Activated CD4-positive, alpha-beta T cell treated with anti-CD3 and anti-CD28 coated beads for 4 hours (primary cell): ENCODE data around the gene TIGD3.
A peak's percentile ranks its signal among the peaks of the same experiment; 100 is the strongest.

Source experiments
- DNase-seq, 2 donors: peaks; one replicate each; pipeline ENCODE4 v3.0.0-alpha.2; 2020

TIGD3 gene, protein sequence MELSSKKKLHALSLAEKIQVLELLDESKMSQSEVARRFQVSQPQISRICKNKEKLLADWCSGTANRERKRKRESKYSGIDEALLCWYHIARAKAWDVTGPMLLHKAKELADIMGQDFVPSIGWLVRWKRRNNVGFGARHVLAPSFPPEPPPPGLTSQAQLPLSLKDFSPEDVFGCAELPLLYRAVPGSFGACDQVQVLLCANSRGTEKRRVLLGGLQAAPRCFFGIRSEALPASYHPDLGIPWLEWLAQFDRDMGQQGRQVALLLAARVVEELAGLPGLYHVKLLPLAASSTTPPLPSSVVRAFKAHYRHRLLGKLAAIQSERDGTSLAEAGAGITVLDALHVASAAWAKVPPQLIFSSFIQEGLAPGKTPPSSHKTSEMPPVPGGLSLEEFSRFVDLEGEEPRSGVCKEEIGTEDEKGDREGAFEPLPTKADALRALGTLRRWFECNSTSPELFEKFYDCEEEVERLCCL

DNA sequence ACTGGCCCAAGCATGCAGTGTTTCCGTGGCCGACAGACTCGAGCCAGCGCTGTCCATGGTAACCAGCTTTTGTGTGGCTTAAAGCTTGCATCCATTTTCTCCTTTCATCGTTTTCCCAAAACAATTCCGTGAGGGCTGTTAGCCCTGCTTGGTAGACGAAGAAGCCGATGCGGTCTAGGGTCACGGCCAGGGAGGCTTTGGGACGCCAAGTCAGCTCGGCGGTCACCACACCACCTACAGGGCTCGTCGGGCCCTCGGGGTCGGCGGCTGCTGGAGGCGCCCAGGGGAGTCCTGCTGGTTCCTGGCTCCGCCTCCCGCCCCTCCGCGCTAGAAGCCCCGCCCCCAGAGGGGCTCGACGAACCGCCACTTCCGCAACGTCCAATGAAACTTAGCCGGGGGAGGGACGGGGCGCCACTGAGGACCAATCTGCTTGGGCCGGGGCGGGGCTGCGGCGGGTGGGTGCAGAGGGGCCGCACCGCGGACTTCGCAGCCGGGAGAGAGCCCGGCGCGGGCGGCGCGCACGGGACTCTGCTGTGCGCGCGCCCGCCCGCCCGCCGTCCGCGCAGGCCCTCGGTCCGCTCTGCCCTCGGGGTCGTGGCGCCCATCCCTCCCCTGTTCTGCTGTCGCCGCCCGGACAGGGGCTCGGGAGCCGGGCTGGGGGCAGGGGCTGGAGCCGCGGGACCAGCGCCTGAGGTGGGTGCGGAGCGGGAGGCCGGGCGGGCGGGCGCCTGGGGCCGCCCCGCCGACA lies at the start of gene TIGD3:
Gene TIGD3 (plus strand): TSS at position 487 of the 748 bp plus-strand sequence. CDS start 1,058 bp downstream, outside the sequence.
- DNase-seq, result peak; percentile 95 to 97

DNA sequence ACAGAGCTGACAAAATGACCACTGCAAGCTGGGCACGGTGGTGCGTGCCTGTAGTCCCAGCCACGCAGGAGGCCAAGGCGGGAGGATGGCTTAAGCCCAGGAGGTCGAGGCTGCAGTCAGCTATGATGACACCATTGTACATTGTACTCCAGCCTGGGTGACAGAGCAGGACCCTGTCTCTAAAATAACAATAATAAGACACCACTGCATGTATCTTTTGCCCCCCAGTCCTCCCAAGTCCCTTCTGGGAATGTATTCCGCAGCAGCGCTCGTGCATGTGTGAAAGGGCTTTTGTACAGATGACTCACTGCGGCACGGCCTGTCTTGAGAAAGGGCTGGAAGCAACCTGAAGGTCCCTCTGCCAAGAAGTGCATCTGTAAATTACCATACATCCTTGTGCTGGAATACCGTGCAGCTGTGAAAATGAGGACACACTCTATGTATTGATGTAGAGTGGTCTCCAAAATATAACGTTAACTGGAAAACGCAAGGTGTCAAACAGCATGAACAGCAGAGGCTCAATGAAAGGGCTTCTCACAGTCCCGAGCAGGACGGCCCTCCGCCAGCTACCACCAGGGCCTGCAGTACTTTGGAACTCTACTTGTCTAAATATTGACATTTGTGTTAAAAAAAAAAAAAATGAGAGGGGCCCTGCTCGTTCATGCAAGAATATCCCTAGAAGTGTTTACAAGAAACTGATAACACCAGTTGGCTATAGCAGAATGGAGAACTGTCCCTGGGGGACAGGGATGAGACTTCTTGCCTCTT lies 48.9 kb upstream of the TIGD3 start:
- DNase-seq, result no peak

DNA sequence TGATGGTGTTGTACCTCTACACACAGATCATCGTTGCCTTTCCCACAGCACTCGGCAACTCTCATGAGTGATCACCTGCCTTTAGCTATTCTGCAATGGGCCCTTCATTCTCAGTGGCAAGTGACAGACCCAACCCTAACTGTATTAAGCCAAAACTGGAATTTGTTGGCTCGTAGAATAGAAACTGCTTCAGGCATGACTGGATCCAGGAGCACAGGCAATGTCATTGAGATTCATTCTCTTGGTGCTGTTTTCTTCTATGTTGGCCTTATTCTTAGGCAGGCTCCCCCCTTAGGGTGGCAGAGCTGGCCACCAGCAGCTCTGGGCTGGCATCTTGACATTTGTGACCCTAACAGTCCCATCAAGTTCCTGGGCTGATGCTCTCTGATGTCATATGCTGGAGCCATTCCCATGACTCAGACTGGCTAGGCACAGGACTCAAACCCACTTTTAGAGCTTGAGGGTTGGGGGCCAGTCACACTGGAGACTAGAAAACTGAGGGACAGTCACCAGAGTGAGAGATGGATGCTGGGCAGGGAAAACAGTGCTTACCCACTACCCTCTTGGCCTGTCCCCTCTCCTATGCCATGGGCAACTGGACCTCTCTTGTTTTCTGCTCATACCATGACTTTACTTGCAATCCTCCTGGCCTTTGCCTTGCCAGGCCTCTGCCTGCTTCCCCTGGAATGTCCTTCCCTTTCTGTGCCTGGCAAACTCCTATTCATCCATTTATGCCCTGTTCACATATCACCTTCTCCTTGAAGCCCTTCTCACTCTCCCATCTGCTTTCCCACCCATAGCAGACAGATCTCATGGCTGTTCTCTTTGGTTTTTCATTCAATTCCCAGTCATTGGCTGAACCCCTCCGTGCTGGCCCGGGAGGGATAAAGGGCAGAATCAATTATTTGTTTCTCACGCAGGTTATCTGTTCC lies 47.0 kb upstream of the TIGD3 start:
- DNase-seq, result no peak

DNA sequence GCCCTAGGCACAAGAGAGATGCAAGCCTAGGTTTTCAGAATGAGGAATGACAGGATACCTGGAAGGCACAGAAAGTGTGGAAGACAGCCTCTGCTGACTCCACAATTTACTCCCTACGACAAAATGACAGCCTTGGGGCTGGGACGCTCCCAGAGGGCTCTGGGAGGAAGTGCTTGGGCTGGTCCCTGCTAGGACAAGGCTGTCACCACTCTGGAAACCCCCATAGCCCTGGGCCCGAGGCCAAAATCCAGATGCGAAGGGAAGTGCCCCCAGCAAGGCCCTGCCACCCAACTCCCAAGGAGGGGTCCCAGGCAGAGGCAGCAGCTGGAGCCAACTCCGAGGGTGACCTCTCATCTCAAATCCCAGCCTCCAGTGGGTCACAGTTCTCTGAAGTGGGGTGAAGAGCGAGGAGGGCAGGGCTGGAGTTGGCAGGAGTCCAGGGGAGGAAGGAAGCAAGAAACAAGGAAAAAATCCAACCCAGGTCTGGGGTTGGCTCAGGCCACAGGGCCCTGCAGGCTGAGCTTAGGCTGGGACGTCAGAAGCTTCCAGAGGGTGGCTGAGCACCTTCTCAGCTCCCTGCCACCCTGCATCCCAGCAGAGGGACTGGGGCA lies 46.2 kb upstream of the TIGD3 start:
- no peak for DNase-seq

DNA sequence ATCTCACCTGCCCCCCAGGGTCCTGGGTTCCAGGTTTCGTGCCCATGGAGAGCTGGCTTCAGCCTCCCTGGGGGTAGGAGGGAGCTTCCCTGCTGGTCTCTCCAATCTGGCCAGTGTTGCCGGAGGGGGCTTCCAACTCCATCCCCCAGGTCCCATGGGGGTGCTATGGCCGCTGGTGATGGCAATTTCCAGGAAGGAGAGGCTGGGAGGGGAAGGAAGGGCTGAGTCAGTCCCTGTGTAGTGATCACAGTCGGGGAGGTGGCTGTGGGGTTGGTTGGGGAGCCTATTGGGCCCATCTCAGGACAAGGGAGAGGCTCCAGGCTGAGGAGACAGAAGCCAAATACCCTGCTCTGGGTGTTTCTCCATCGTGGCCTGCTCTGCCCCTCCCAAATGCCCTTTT lies 45.5 kb upstream of the TIGD3 start:
- DNase-seq, result no peak

DNA sequence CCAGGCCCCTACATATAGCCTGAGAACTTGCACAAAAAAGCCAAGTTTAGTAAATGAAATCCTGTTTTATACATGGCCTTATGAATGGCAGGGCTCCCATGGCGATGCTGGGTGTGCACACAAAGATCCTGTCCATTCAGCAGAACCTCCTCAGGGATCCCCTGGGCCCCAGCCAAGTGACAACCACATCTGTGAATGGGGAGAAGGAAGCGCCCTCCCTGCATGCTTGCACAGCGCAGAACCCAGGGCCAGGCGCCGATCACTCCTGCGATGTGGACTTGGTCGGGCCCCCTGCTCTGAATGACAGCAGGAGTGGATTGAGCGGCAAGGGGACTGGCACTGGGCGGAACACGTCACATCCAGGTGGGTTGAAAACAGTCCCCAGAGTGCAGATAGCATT lies 44.3 kb upstream of the TIGD3 start:
- no peak for DNase-seq

DNA sequence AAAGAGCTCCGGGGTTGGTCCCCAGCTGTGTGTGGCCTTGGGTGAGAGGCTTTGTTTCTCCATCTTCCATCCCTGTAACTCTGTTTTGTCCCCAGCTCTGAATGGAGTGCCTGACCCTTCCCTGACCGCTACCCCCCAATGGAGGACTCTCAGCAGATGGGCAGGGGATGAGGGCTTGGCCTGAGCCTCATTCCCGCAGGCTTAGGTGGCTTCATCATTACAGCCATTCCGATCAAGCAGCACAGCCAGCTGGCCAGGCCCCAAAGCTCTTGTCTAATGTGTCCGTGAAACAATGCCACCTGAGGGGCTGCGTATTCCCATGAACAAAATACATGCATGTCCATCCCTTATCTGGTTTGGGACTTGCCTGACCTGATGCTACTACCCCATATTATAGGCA lies 43.8 kb upstream of the TIGD3 start:
- no peak for DNase-seq

DNA sequence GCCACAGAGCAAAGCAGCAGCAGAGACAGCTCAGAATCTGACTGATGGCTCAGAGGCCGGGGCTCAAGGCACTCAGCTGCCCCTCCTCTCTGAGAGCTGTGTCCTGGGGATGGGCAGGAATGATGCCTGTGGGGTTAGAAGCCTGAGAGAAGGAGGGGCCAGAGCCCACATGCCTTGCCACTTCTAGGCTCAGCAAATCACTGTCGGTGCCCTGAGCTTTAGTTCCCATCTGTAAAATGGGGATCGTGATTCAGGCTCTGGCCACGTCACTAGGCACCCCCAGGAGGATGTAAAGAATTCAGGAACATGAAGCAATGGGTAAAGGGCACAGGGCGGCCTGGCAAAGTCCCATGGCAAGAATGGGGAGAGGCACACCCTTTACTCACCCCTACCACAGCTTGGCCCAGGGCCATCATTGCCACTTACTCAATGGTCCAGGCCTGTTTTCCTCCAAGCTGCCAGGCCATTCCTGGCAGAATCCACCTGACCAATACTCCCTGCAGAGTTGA lies 43.3 kb upstream of the TIGD3 start:
- DNase-seq, result no peak

DNA sequence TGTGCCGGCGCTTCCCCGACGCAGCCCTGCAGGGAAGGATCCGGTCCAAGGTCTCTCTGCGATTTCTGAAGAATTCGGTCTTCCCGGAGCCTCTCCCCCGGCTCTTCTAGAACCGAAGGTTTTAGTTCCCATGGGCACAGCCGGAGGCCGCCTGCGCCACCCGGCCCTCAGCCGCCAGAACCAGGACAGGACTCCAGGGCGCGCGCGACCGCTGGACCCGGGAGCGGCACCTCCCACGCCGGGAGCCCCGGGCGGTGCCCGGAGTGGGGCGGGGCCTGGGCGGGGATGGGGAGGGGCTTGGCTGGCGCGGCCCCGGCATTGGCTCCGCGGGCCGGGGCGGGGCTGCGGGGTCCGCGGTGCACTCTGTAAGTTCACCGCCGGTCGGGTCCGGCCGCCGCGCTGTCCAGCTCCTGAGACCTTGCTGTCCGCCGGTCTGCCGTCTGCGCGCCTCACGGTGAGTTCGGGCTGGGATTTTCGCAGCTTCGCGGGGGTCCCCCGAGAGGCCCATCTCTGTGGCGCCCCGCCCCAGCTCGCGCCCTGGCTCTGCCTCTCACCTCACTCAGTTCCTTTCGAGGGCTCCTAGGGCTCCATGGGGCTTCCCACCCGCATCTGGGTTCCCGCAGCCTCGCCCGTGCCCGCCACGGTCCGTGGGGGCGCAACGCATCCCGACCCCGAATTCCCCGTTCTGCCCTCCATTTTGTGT lies 39.9 kb upstream of the TIGD3 start, which contains the start of gene CDC42EP2:
Gene CDC42EP2 (plus strand): TSS at position 366 of the 703 bp plus-strand sequence. CDS start 6,033 bp downstream, outside the sequence.
- peak; percentile 66 to 72 for DNase-seq

DNA sequence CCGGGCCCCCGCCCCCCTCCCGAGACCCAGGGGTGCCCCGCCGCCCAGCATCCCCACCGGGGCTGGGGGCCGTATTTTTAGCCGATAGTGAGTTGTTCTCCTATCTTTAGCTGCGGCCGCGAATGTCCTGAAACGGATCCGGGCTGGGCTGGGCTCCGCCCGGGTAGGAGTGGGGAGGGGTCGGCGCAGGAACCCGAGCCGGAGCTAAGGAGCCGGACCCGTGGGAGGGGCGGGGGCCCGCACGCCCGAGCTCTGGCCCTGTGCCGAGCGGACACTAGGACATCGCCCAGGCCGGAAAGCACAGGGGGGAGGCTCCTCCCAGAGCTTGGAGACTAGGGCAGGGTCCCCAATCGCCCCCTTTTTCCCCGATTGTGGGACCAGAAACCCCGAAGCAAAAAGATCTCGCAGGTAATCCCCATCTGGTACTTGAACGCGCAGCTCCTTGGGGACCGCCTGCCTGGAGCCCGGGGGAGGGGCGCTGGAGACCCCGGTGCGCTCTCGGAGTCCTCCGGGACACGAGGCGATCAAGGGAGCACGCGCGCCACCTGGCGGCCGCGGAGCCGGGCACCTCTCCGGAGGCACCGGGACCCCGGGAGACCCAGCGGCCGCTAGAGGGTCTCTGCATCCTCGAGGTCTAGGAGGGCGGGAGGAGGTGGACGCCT lies 39.2 kb upstream of the TIGD3 start:
- DNase-seq, result peak; percentile 74 to 81

DNA sequence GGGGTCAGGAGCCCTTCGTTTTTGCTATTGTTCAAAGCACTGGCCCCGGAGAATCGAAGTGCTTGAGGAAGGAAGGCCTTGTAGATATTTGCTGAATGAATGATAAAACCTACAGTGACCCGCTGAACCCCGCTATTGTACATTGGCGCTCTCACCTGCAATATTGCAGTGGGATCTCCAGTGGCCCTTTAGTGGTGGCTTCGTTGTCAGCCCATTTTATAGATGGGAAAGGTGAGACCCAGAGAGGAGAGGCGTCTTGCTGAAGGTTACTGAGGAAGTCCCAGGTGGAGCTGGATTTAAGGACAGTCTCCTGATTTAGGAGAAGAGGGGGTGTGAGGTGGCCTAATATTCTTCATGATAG lies 38.7 kb upstream of the TIGD3 start:
- DNase-seq, result no peak

DNA sequence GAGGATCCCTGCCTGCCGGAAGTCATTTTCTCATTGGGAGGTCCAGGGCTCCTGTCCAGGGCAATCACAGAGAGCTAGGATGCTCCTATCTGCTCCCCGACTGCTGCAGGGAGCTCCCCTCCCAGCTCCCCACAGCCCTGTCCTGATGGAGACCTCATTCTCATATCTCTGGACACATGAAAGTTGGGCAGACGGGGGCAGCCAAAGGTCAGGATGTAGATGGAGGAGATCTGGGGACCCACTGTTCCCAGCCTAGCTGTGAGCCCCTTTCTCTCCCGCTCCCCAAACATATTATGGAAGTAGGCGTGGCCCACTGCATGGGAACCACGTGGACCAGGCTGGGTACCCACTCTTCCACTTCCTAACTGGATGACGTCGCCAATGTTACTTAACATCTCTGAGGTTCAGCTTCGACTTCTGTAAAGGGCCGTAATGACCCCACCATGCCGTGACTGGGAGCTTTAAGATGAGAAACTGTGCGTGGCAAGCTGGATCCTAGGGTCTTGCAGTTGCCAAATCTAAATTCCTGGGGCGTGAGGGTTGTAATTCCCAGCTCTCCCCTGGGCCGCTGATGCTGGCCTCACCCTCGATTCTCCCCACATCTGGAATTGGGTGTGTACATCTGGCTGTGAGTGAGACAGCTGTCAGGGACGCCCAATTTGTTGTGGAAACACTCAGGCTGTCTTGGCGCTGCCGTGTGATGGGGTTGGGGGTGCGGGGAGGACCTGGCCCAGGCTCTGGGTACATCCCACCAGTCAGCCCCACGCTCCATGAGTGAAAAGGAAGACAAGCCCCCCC lies 38.1 kb upstream of the TIGD3 start:
- DNase-seq, result no peak

DNA sequence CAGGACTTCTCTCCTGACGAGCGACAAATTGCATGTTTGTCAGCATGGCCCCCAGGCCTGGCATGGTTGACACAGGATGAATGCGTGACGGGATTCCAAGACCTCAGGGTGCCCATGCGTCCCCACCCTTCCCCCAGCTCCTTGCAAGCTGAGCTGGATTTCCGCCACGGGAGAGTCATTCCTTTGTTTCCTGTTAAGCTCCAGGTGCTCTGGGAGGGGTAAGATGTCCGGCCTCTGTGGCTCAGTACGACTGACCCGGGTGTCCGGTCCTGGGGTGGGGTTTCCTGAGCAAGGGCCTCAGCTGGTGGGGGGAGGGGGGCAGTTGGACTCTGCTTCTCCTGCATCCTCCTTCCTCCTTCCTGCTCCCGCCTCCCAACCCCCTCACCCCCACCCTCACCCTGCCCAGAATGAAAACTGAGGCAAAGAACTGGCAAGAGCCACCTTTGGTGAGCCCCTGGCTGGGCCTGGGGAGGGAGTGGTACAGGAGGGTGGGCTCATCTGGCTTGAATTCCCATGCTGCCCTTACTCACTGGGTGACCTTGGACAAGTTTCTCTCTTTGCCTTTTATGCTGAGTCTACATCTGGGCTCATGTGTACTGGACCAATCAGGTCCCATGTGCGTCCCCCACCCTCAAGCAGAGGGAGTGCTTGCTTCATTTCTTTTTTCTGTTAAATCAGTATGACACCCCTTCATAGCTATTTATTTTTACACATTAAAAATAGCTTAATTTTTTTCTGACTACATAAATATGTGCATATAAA lies 37.3 kb upstream of the TIGD3 start:
- DNase-seq, result no peak

DNA sequence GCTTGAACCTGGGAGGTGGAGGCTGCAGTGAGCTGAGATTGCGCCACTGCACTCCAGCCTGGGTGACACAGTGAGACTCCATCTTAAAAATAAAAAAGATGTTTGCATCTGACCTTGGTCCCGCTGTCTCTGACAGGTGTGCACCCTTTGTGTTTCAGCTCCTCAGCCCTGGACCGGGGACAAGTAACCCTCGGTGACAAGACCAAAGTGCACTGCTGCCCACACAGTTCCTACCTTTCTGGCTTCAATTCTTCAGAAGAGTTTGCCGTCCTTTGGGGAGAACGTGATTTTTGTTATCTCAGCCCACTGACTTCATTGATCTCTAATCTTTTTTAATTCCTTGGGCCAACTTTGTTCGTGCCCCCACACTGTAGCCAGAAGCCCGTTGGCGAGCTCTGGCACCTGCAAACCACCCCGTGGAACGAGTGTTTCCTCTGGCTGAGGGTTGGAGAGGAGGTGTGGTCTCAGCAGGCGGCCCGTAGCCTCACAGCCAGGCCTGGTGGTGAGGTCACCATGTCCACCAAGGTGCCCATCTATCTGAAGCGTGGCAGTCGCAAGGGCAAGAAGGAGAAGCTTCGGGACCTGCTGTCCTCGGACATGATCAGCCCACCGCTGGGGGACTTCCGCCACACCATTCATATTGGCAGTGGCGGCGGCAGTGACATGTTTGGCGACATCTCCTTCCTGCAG lies 34.0 kb upstream of the TIGD3 start:
- DNase-seq, result no peak

DNA sequence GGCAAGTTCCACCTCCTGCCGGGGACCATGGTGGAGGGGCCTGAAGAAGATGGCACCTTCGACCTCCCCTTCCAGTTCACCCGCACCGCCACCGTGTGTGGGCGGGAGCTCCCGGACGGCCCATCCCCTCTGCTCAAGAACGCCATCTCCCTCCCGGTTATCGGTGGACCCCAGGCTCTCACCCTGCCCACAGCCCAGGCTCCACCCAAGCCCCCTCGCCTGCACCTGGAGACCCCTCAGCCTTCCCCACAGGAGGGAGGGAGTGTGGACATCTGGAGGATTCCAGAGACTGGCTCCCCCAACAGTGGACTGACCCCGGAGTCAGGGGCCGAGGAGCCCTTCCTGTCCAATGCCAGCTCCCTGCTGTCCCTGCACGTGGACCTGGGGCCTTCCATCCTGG lies 33.5 kb upstream of the TIGD3 start:
- DNase-seq, result no peak

DNA sequence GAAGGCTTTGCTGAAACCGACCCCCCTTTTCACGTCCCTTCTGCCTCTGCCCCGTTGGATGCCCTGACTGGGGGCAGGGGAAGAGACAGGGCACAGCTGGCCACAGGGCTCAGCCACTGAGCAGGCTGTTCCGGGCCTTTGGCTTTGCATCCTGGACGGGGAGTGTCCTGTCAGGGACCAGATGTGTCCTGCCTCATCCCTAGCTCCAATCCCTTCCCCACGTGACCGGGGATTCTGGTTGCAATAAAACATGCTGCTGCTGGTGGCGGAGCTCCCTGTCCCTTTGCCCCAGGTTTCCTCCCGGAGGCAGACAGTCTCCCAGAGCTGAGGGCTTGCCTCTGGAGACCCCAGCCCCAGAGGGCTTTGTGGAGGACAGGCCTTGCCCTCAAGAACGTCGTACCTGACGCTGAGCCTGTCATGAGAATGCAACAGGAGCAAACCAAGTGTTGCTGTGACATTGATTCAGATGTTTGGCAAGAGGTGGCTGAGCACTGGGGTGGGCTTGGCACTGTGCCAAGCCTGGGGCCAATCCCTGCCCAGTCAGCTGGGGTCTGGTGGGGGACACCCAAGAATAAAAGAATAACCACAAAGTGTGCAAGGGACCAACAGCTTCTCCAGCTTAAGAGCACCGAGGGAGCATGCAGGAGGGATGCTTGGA lies 32.6 kb upstream of the TIGD3 start:
- DNase-seq, result no peak

DNA sequence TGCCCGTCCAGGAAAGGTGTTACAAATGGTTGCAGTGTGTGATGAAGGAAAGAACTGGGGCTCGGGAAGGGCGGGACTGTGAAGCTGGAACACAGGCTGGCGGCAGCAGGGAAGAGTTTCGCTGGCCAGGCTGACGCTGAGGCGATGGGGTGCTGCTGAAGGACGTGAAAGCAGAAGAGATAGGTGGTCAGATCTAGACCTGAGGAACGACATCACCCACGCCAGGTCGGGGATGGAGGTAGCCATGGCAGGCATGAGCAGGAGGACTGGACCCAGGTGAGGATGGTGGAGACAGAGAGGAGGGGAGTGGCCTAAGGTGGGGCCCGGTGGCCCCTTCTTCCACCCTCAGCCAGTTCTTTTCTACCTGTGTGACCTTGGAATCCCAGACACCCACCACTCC lies 30.7 kb upstream of the TIGD3 start:
- no peak for DNase-seq
